A549 (cell line): Measurements from ENCODE around the gene GFPT1. TPM values are rescaled to one million over a fixed set of nuclear protein-coding genes. Genes with fewer than 3 reads are reported as not detected.

ENCODE experiments used
- ATAC-seq, 2 experiments: fragments of 200-7000 bp in 1 of 2; fragments of >200 bp in 1 of 2; cut with Nextera tagmentation in 1 of 2; cut with Tn5 transposase in 1 of 2; 3 replicates each; pipeline versions ENCODE4 v1.8.0 to v1.9.1; 2018 to 2020; ENCODE audit warnings: mild to moderate bottlenecking in 1 of 2, moderate library complexity in 1 of 2
- CTCF ChIA-PET: fragments of 300-600 bp; sonication (Branson Sonifier 250); formaldehyde crosslinking; extraction: SDS; loops from one replicate; lab custom pipeline; 2021; ENCODE audit warnings: antibody characterized with exemption, inconsistent platforms; lab: Yijun Ruan, JAX
- POLR2A ChIA-PET: fragments of 350-600 bp; formaldehyde crosslinking; extraction: SDS; loops from one replicate; lab custom pipeline; 2021; ENCODE audit warnings: antibody characterized with exemption, inconsistent platforms; lab: Yijun Ruan, JAX
- DNase-seq, 2 experiments: peaks; one replicate each; pipeline versions ENCODE4 v3.0.0 to v3.0.0-alpha.2; 2011 to 2016; ENCODE audit warnings: low read depth in 1 of 2, low spot score in 1 of 2
- FAIRE-seq: peaks from 2 replicates; lab custom pipeline; 2011; peaks lifted over from hg19 to GRCh38; lab: Jason Lieb, UNC
- H3K27ac ChIP-seq, 2 experiments: fragments of >200 bp; sonication (Bioruptor Twin); formaldehyde crosslinking; 3 replicates each; pipeline ENCODE4 v1.5.1; 2016 to 2017
- H3K4me1 ChIP-seq: fragments of >200 bp; sonication (Bioruptor Twin); formaldehyde crosslinking; 3 replicates; pipeline ENCODE4 v1.6.1; 2016
- H3K4me2 ChIP-seq: fragments of >200 bp; sonication (Bioruptor Twin); formaldehyde crosslinking; 3 replicates; pipeline ENCODE4 v1.6.1; 2016
- H3K4me3 ChIP-seq: fragments of >200 bp; sonication (Bioruptor Twin); formaldehyde crosslinking; 3 replicates; pipeline ENCODE4 v1.5.1; 2016
- H3K9me3 ChIP-seq: fragments of >200 bp; sonication (Bioruptor Twin); formaldehyde crosslinking; 3 replicates; pipeline ENCODE4 v1.6.1; 2016
- CEBPB ChIP-seq, 2 experiments: fragments of >200 bp in 1 of 2; sonication (Bioruptor Twin) in 1 of 2; formaldehyde crosslinking in 1 of 2; IDR thresholded peaks; 2 replicates each; pipeline ENCODE4 v1.6.1; 2012 to 2016
- CHD2 ChIP-seq: fragments of 150-350 bp; IDR thresholded peaks from 2 replicates; pipeline ENCODE4 v1.6.1; 2014; ENCODE audit warnings: low read length; ENCODE audit not compliant: partially characterized antibody
- CHD4 ChIP-seq: fragments of 200-600 bp; sonication (generic); IDR thresholded peaks from 2 replicates; pipeline ENCODE4 v1.6.1; 2016; ENCODE audit warnings: antibody characterized with exemption, mild to moderate bottlenecking, borderline replicate concordance
- EHMT2 ChIP-seq: fragments of 200-600 bp; sonication (generic); IDR thresholded peaks from 2 replicates; pipeline ENCODE4 v1.6.1; 2016; ENCODE audit warnings: antibody characterized with exemption, low read depth, mild to moderate bottlenecking, moderate library complexity
- EP300 ChIP-seq, 2 experiments: fragments of >200 bp; sonication (Bioruptor Twin); formaldehyde crosslinking; IDR thresholded peaks; 2 replicates in 1 of 2; 3 replicates in 1 of 2; pipeline ENCODE4 v1.6.1; 2016 to 2017
- FOXS1 ChIP-seq: fragments of 250-450 bp; sonication (Bioruptor Pico); IDR thresholded peaks from 2 replicates; pipeline ENCODE4 v1.5.0; 2020; ENCODE audit warnings: mild to moderate bottlenecking, moderate library complexity
- HDAC2 ChIP-seq: fragments of 200-600 bp; sonication (generic); IDR thresholded peaks from 2 replicates; pipeline ENCODE4 v1.6.1; 2016
- JUN ChIP-seq, 2 experiments: fragments of >200 bp; sonication (Bioruptor Twin); formaldehyde crosslinking; IDR thresholded peaks; 2 replicates in 1 of 2; 3 replicates in 1 of 2; pipeline ENCODE4 v1.6.1; 2016 to 2017
- NFE2L2 ChIP-seq: fragments of 150-350 bp; conservative IDR thresholded peaks from 2 replicates; pipeline ENCODE4 v1.6.1; 2014; ENCODE audit warnings: low read length
- PHF8 ChIP-seq: fragments of 200-600 bp; sonication (generic); IDR thresholded peaks from 2 replicates; pipeline ENCODE4 v1.6.1; 2016; ENCODE audit warnings: low read depth, mild to moderate bottlenecking, antibody characterized with exemption, moderate library complexity, borderline replicate concordance
- RCOR1 ChIP-seq: fragments of 150-350 bp; IDR thresholded peaks from 2 replicates; pipeline ENCODE4 v1.6.1; 2014; ENCODE audit warnings: antibody characterized with exemption, low read length, low read depth
- RNF2 ChIP-seq: fragments of 200-600 bp; sonication (generic); IDR thresholded peaks from 2 replicates; pipeline ENCODE4 v1.6.1; 2016; ENCODE audit warnings: low read depth, mild to moderate bottlenecking, antibody characterized with exemption, moderate library complexity, borderline replicate concordance
- TFCP2L1 ChIP-seq: fragments of 250-450 bp; sonication (Bioruptor Pico); IDR thresholded peaks from 2 replicates; pipeline ENCODE4 v1.5.0; 2021; ENCODE audit warnings: mild to moderate bottlenecking
- TP53 ChIP-seq: fragments of 250-450 bp; sonication (Bioruptor Pico); IDR thresholded peaks from 2 replicates; pipeline ENCODE4 v1.5.0; 2021; ENCODE audit warnings: mild to moderate bottlenecking, moderate library complexity
- ZFP36 ChIP-seq: fragments of 450-650 bp; IDR thresholded peaks from 2 replicates; pipeline ENCODE4 v1.6.1; 2014; ENCODE audit warnings: borderline replicate concordance; ENCODE audit not compliant: partially characterized antibody
- ZNF302 ChIP-seq: fragments of 250-450 bp; sonication (Bioruptor Pico); IDR thresholded peaks from 2 replicates; pipeline ENCODE4 v1.9.0; 2021; ENCODE audit warnings: inconsistent platforms, mild to moderate bottlenecking, moderate library complexity
- WGBS: methylation state at CpG from one replicate; pipeline ENCODE4 v1.1.6; 2017; ENCODE audit errors: missing lambda C conversion rate; 5-methylcytosine and 5-hydroxymethylcytosine counted together
- polyA plus RNA-seq, 4 experiments: library from polyadenylated mRNA; depleted of rRNA in 3 of 4; stranded (reverse); fragments of >200 nt; fragmentation: RNase III in 1 of 4; extraction: RNeasy Plus Mini Kit Qiagen cat#74134 plus additional on column Dnase treatment in 1 of 4; gene quantifications; 2 replicates in 3 of 4; 3 replicates in 1 of 4; pipeline ENCODE4 v1.2.3, GENCODE V29; 2011 to 2017
- TF ChIP-seq, protein P1 (sequence below): fragments of >200 bp; sonication (Bioruptor Twin); formaldehyde crosslinking; IDR thresholded peaks from 2 replicates; pipeline ENCODE4 v1.6.1; 2016
- TF ChIP-seq, protein P2 (sequence below): IDR thresholded peaks from 2 replicates; pipeline ENCODE4 v1.6.1; 2012; ENCODE audit warnings: low read depth, borderline replicate concordance
- TF ChIP-seq, protein P3 (sequence below): fragments of >200 bp; sonication (Bioruptor Twin); formaldehyde crosslinking; IDR thresholded peaks from 3 replicates; pipeline ENCODE4 v1.5.1; 2016

GFPT1 gene
- polyA plus RNA-seq, 2 of the 4 experiments (the other 2 are of a cell fraction) = 24.0 to 59.9 TPM

DNA sequence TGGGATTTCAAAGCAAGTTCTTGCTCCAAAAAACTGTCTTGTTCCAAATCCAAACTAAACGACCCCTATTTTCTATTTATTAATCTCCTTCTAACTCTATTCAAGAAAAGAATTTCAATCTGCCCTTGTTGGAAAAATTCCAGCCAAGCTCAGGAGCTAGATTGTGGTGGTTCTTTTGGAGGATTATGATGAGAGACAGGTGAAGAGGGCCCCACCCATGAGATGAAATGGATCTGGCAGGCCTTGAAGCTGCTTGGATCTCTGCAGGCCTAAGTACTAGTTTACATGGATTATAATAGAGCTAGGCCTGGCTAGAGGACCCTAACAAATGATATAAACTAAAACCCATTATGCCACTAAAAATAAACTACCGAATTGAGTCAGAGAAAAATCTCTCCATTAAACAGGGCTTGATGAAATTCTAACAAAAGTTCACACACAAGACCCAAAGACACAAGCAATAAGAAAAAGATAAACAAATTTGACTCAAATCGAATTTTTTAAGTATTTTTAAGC, 101.6 kb downstream of the GFPT1 start:
- Histone ChIP-seq H3K4me3 (no peak overlapping the region), H3K4me2 (no peak overlapping the region), H3K9me3 (no peaks in the 10 kb centered on the region), H3K27ac (0 out of 6 replicates have a peak overlapping the region, but pooled peaks of 1 of the 2 experiments have one; percentile 20)
- POLR2A ChIA-PET = no interaction called here
- ATAC-seq = no peak
- CTCF ChIA-PET = interaction anchor here (0.6 to 2.3 kb wide), 8 partner anchors 10 to 533 kb away, joined by 3 to 9 read pairs (median 4); no protein-coding TSS in a partner anchor
- 37% methylated on average over 3 of the region's 3 CpGs for WGBS
- no peak for TF ChIP-seq HDAC2
- no peak for TF ChIP-seq EHMT2
- TF ChIP-seq CHD2 = no peak
- TF ChIP-seq CEBPB (IDR thresholded peaks at IDR 0.05) = no peak
- TF ChIP-seq, protein P1, sequence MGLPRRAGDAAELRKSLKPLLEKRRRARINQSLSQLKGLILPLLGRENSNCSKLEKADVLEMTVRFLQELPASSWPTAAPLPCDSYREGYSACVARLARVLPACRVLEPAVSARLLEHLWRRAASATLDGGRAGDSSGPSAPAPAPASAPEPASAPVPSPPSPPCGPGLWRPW = no peak
- TF ChIP-seq ZNF302 = no peak
- TF ChIP-seq FOXS1 (CRISPR knock-in tag) = no peak
- no peak for TF ChIP-seq EP300 (IDR thresholded peaks at IDR 0.05)
- TF ChIP-seq NFE2L2 = no peak
- TF ChIP-seq, all 56 proteins: peak for 0
- peaks cover 3% of the 10 kb centered on the region for H3K4me1 ChIP-seq
- FAIRE-seq (no peak), DNase-seq (no peak)

DNA sequence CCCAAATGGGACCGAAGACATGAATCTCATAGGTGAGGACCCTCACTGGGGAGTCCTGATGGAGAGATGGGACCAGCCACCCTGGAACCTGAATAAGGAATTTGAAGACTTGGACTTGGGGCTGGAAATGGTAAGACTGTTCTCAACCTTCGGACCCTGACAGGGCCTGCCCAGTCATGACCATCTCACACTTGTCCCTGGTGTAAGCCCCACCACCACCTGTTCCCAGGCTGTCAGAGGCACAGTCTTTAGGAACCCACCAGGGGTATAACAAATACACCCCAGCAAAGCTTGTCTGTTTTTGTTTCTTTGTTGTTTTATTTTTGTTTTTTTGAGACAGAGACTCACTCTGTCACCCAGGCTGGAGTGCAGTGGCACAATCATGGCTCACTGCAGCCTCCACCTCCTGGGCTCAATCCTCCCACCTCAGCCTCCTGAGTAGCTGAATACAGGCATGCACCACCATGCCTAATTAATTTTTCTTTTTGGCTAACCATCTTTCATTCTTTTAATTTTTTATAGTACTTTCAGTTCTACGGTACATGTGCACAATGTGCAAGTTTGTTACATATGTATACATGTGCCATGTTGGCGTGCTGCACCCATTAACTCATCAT, 106.1 kb downstream of the GFPT1 start:
- POLR2A ChIA-PET = no interaction called here
- no peak for DNase-seq
- TF ChIP-seq EHMT2 (no peak), RCOR1 (no peak), TFCP2L1 (CRISPR knock-in tag) (no peak), CHD4 (no peak), ZNF302 (no peak), ZFP36 (no peak), TP53 (no peak)
- TF ChIP-seq, protein P2, sequence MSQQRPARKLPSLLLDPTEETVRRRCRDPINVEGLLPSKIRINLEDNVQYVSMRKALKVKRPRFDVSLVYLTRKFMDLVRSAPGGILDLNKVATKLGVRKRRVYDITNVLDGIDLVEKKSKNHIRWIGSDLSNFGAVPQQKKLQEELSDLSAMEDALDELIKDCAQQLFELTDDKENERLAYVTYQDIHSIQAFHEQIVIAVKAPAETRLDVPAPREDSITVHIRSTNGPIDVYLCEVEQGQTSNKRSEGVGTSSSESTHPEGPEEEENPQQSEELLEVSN = no peak
- TF ChIP-seq, all 56 proteins: peak for 0
- CTCF ChIA-PET = interaction anchor here (1.1 to 1.6 kb wide), 2 partner anchors 18 to 26 kb away, joined by 3 to 4 read pairs; no protein-coding TSS in a partner anchor
- Histone ChIP-seq H3K27ac (peak overlapping the region in 1 of 2 experiments; percentile 18; a peak in 2 of 6 replicates), H3K4me3 (no peak overlapping the region), H3K4me1 (no peaks in the 10 kb centered on the region), H3K4me2 (no peak overlapping the region), H3K9me3 (no peaks in the 10 kb centered on the region)
- ATAC-seq (no peak), FAIRE-seq (no peak)
- 88% methylated on average over 4 of the region's 4 CpGs for WGBS

DNA sequence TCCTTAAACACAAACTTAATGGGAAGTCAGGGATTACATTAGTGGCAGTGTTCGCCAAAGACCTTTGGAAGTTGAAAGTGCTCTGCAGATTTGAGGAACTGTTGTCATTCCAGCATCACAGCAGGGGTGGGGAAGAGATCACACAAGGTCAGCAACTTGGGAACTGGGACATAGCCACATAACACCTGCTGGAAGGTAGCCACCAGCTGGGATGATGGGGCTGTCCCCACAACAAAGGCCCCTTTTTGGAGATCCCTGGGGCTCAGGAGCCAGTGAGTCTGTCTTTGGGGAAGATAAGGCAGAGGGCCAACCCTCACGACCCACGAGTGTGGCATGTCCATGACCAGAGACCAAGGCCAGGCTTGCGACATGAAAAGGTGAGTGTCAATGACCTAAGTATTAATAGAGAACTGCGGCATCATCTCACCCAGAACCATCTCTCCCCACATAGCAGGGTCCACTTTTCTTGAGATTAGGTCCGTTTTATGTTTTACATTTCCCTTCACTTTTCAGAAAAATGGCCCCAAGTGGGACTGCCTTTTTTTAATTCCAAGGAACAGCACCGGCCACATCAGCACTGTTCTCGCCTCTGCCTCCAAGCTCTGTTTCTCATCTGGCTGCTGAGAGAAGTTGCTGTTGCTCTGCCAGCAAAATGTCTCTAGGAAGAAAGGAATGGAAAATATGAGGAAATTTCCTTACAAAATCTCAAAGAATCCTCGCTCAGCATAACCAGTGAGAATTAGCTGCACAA, 106.9 kb downstream of the GFPT1 start:
- H3K27ac ChIP-seq = peak overlapping the region in 1 of 2 experiments; percentile 18; a peak in 1 of 6 replicates
- no peak overlapping the region for H3K4me2 ChIP-seq
- DNase-seq (no peak), FAIRE-seq (no peak), ATAC-seq (no peak)
- WGBS = 83% methylated on average over 9 of the region's 9 CpGs
- no peak overlapping the region for H3K4me3 ChIP-seq
- TF ChIP-seq RNF2 (no peak), PHF8 (no peak), ZFP36 (no peak), CEBPB (IDR thresholded peaks at IDR 0.05) (no peak), CHD4 (no peak), JUN (IDR thresholded peaks at IDR 0.05) (no peak)
- TF ChIP-seq, protein P3, sequence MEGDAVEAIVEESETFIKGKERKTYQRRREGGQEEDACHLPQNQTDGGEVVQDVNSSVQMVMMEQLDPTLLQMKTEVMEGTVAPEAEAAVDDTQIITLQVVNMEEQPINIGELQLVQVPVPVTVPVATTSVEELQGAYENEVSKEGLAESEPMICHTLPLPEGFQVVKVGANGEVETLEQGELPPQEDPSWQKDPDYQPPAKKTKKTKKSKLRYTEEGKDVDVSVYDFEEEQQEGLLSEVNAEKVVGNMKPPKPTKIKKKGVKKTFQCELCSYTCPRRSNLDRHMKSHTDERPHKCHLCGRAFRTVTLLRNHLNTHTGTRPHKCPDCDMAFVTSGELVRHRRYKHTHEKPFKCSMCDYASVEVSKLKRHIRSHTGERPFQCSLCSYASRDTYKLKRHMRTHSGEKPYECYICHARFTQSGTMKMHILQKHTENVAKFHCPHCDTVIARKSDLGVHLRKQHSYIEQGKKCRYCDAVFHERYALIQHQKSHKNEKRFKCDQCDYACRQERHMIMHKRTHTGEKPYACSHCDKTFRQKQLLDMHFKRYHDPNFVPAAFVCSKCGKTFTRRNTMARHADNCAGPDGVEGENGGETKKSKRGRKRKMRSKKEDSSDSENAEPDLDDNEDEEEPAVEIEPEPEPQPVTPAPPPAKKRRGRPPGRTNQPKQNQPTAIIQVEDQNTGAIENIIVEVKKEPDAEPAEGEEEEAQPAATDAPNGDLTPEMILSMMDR = no peak
- TF ChIP-seq, protein P2 = no peak
- ChIA-PET POLR2A (no interaction called here), CTCF (interaction anchor here (1.1 to 1.6 kb wide), 2 partner anchors 17 to 27 kb away, joined by 3 to 4 read pairs; no protein-coding TSS in a partner anchor)
- H3K9me3 ChIP-seq = no peaks in the 10 kb centered on the region
- H3K4me1 ChIP-seq = no peaks in the 10 kb centered on the region
